ENCODE data around the gene CAMK2B. TPM values are rescaled to one million over a fixed set of nuclear protein-coding genes. Genes with fewer than 3 reads are reported as not detected.

Gene CAMK2B
- total and polyA plus RNA-seq, 12 donors, result 30.8 to 152 (median 113) TPM

- H3K4me1 ChIP-seq, result no peaks in the 10 kb centered on the region
Observed at GRCh38 chr7:44224080-44224973, 101.1 kb downstream of the CAMK2B start.

GRCh38 chr7:44223362-44224079 is 101.9 kb downstream of the CAMK2B start:
- H3K4me3 ChIP-seq, result no peak overlapping the region
- no peaks in the 10 kb centered on the region for H3K9me3 ChIP-seq
- no peak for TF ChIP-seq CTCF (IDR thresholded peaks at IDR 0.05)
- peaks cover 0 to 16% (median 11%) of the 10 kb centered on the region in 7 donors for H3K27me3 ChIP-seq
- H3K36me3 ChIP-seq, result peaks cover 0 to 11% (median 0%) of the 10 kb centered on the region in 9 donors
- no peak overlapping the region for H3K27ac ChIP-seq
- 61 to 76% methylated on average over 5 of the region's 5 CpGs for WGBS, 2 donors
- H3K4me1 ChIP-seq, result no peaks in the 10 kb centered on the region
- intact Hi-C loops (cut with DNase I), result no loop called here
- peak in 1 of 2 donors; percentile 5 for DNase-seq
- no peak for ATAC-seq

More at GRCh38 chr7:44224080-44224973, 101.1 kb downstream of the CAMK2B start:
- intact Hi-C loops (cut with DNase I), result no loop called here
- Histone ChIP-seq H3K27me3 (peaks cover 0 to 16% (median 11%) of the 10 kb centered on the region in 7 donors), H3K27ac (no peak overlapping the region), H3K9me3 (no peaks in the 10 kb centered on the region), H3K36me3 (peaks cover 0 to 9% (median 0%) of the 10 kb centered on the region in 9 donors), H3K4me3 (no peak overlapping the region)
- no peak for ATAC-seq
- TF ChIP-seq CTCF (IDR thresholded peaks at IDR 0.05), result no peak
- 69 to 71% methylated on average over 18 of the region's 18 CpGs for WGBS, 2 donors
- DNase-seq, result peak in 1 of 2 donors; percentile 6

GRCh38 chr7:44222776-44223261 is 102.6 kb downstream of the CAMK2B start:
- Histone ChIP-seq H3K4me1 (no peaks in the 10 kb centered on the region), H3K9me3 (no peaks in the 10 kb centered on the region), H3K4me3 (no peak overlapping the region), H3K27ac (no peak overlapping the region), H3K36me3 (peaks cover 0 to 9% (median 0%) of the 10 kb centered on the region in 9 donors), H3K27me3 (peaks cover 0 to 16% (median 11%) of the 10 kb centered on the region in 7 donors)
- DNase-seq (peak in 1 of 2 donors; percentile 4), ATAC-seq (no peak)
- TF ChIP-seq CTCF (IDR thresholded peaks at IDR 0.05), result no peak
- intact Hi-C loops (cut with DNase I), result no loop called here
- 90% methylated on average over 11 of the region's 11 CpGs for WGBS, 2 donors

GRCh38 chr7:44222074-44222473 is 103.3 kb downstream of the CAMK2B start:
- ATAC-seq (no peak), DNase-seq (no peak)
- TF ChIP-seq CTCF (IDR thresholded peaks at IDR 0.05), result no peak
- no peak overlapping the region for H3K27ac ChIP-seq
- H3K27me3 ChIP-seq, result peaks cover 0 to 16% (median 11%) of the 10 kb centered on the region in 7 donors
- H3K9me3 ChIP-seq, result no peaks in the 10 kb centered on the region
- H3K36me3 ChIP-seq, result peaks cover 0 to 9% (median 0%) of the 10 kb centered on the region in 9 donors
- H3K4me3 ChIP-seq, result no peak overlapping the region
- WGBS, 2 donors, result 83 to 86% methylated on average over 11 of the region's 11 CpGs
- intact Hi-C loops (cut with DNase I), result no loop called here
- no peaks in the 10 kb centered on the region for H3K4me1 ChIP-seq

All from heart right ventricle (tissue), 16 donors.